ENCODE data around the gene EHMT1.

The EHMT1 gene

DNA sequence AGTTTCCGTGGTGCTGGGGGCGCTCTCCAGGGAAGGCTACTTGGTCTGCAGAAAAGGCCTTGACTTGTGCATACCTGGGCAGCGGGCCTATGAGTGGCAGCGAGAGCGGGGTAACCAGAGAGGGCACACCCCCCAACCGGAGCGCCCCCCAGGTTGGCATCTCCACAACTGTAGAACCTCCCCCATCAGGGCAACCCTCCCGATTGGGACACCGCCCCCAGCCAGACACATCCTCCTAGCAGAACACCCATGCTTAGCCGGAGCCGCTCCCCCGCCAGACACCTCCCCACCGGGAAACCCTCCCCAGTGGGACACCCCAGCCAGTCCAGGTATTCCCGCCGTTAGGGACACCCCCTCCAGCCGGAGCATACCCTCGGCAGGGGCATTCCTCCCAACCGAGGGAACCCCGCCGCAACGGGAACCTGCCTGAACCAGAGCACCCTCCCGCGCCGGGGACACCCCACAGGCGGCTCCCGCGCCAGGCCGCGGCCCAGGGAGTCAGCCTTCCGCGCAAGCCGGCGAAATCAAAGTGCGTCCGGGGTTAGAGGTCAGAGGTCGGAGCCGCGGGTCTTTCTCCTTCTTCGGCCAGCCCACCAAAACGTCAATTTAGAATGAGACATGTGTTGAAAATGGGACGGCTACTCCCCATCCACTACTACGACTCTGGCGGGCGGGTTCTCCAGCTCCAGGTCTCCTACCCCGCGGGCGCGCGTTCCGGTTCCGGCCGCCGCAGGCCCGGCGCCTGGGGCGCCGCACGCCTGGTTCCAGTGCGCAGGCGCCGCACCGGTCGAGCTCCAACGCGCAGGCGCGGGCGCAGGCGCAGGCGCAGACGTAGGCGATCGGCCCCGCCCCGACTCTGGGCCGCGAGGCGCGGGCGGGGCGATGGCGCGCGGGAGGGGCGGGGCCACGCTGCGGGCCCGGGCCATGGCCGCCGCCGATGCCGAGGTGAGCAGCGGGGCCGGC lies at the start of gene EHMT1:
Gene EHMT1 (plus strand): TSS at position 901 of the 963 bp plus-strand sequence. CDS start 24 bp downstream, at position 925.
- DNase-seq (ENCODE audit: low spot score): peak; percentile 92

DNA sequence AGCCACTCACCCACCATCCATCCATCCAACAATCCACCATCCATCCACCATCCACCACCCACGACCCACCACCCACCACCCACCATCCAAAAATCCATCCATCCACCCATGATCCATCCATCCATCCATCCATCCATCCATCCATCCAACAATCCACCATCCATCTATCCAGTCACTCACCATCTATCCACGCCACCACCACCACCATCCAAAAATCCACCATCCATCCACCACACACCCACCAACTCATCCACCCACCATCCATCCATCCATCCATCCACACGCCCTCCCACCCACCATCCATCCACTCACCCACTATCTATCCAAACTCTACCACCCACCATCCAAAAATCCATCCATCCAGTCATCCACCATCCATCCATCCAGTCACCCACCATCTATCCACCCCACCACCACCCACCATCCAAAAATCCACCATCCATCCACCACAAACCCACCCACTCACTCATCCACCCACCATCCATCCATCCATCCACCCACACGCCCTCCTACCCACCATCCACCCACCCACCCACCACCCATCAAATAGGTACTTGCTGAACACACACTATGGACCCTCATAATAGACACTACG lies 49.1 kb upstream of the EHMT1 start:
- no peak for DNase-seq (ENCODE audit: low spot score)

DNA sequence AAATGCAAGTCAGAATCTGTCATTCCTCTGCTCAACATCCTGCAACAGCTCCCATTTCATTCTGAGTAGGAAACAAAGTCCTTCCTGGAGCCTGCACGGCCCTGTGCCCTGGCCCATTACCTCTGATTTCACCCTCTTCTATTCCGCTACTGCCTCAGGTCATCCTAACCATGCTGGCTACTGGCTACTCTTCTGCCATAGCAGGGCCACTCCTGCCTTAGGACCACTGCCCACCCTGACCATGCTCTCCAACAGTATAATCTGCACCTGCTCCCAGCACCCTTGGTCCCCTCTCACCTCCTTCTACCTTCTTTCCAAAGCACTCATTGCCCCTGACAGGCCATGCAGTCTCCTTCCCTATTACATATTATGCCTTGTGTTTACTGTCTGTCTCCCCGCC lies 48.2 kb upstream of the EHMT1 start:
- no peak for DNase-seq (ENCODE audit: low spot score)

DNA sequence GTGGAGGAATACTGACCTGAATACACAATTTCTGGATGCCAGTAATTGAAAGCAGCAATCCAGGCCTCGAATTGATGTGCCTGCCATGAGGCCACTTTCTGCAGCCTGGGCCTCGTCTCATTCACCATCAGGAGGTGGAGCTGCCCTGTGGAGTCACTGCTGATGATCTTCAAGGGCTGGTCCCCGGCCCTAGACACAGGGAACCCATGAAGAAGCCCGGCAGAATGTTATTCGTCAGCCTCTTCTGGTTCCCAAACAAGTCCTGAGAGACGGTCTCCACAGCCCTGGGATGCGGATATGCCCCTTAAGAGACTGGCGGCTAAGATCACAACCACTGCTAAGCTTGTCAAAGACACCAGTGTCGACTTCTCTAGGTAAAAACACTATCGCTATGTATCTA lies 44.6 kb upstream of the EHMT1 start:
- no peak for DNase-seq (ENCODE audit: low spot score)

DNA sequence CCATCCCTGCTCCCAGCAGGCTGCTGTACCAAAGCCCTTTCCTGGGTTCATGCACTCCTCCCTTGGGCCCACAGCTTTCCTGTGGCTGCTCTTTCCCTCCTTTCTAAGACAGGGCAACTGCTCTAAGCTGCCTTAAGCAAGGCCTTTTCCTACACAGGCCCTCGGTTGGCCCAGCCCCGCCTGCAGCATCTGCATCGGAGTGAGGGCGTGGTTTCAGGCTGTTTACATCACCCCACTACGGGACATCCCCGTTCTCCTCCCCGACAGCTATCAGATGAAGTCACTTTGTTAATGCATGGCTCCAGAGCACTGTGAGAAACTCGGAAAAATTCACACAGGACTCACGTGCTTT lies 43.5 kb upstream of the EHMT1 start:
- DNase-seq (ENCODE audit: low spot score): peak; percentile 66

DNA sequence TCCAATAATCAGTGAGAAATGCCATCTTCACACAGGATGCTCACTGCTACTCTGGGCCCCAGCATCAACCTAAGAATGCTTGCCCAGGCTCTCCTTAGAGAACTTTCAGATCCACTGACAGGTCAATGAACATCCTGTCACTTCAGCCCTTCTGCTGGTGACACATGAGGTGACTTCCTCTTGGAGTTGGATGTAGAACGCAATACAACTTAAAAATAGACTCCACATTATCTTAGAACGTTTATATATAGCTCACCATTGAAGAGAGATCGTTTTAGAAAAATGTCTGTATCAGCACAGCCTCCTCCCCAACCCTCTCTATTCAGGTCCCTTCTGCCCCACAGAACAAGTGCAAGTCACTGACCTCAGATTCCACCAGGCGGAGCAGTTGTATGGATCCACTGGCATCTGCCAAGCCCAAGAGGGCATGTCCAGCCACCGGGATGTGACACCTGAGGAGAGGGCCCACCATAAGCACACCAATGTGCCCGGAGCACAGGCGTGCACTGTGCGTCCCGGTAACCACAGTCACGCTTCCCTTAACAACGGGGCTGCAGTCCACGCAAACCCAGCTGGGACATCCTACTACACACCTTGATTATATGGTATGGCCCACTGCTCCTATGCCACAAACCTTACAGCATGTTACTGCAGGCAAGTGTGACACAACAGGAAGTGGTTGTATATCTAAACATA lies 42.9 kb upstream of the EHMT1 start:
- no peak for DNase-seq (ENCODE audit: low spot score)

DNA sequence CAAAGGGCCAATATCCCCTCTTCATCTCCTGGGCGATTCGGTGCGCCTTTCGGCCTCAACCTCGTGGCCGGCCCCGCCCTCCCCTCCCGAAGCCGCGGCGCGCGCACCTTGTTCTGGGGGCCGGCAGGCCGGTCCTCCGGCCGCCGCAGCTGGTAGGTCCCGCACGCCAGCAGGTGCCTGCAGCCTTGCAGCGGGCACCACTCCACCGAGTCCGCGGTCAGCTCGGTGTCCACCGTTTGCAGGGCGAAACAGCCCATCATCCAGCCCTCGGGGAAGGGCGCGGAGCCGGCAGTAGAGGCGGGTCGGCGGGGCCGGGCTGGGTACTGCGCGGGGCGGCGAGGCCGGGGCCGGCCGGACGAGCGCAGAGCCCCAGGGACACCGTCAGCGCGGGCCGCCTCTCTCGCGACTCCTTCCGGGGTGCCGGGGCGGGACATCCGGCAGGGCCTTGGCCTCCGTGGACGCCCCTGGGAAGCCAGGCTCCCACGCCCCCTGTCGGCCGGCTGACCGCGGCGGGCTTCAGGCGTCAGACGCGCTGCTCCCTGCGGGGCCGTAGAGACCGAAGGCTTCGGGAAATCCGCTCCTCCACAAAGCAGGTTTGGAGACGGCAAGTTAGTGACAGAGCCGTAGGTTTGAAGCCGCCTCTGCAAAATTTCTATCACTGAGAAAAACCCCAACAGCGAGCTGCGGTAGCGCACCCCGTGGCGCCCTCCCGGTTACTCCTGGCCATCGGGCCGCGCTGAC lies 40.1 kb upstream of the EHMT1 start, which contains the start of gene DPH7:
Gene DPH7 (minus strand): TSS at position 408 of the 741 bp plus-strand sequence. CDS start 148 bp downstream, at position 260.
- peak; percentile 95 for DNase-seq (ENCODE audit: low spot score)

DNA sequence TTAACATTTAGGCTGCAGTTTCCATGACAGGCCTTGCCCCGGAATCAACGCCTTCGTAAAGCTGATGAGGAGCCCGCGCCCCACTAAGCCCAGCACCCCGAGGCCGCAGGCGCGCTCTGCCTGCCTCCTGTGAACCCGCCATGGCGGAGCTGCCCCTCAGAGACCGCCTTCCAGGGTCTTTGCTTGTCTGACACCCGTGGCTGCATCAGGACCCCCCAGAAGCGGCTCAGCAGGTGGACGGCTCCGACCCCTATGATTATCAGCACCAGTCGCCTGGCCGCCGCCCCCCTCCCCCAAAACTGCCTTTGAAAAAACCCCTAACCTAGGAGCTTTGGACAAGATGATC lies 39.6 kb upstream of the EHMT1 start:
- DNase-seq (ENCODE audit: low spot score): no peak

DNA sequence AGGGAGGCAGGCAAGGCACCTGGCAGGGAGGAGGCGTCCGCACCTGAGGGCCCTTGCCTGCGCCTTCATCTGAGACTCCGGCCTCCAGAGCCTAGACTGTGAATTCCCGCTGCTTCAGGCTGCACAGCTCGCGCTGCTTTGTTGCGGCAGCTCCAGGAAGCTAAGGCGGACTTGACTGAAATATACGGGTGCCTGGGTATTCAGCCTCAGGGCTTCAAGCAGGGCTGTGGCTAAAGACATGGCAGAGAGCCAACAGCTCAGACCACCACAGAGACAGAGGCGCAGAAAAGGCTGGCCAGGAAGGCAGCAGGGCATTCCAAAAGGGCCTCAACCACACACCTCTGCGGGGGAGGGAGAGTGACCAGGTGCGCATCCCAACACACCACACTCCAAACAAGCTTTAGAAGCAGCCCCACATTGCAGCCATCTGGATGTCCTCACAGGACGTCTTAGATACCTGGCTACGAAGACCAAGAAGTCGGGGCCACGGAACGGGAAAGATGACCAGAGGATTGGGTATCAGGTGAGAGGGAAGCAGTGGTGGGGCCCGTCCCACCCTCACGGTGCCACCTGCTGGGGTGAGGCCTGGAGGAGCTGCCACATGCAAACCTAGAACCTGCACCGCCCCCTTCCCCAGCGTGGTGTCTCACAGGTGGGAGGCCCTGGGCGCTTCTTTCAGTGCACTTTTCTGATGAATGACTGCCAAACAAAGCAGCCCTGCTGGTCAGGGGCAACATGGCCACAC lies 38.4 kb upstream of the EHMT1 start:
- no peak for DNase-seq (ENCODE audit: low spot score)

DNA sequence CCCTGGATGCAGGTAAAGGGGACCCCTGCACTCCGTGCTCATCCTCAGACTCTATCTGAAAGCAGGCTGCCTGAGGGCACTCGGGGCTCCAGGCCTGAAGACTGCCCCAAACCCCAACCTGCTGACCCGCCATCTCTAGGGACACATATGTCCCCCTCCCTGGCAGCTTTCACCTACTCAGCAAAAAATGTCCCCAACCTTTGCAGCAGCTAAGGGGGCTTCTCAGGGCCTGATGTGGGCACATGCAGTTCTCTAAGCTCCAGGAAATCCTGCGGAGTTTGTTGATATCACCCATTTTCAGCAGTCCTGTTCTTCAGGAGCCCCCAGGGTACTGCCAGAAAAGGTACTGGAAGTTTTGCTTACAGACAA lies 37.9 kb upstream of the EHMT1 start:
- DNase-seq (ENCODE audit: low spot score): no peak

DNA sequence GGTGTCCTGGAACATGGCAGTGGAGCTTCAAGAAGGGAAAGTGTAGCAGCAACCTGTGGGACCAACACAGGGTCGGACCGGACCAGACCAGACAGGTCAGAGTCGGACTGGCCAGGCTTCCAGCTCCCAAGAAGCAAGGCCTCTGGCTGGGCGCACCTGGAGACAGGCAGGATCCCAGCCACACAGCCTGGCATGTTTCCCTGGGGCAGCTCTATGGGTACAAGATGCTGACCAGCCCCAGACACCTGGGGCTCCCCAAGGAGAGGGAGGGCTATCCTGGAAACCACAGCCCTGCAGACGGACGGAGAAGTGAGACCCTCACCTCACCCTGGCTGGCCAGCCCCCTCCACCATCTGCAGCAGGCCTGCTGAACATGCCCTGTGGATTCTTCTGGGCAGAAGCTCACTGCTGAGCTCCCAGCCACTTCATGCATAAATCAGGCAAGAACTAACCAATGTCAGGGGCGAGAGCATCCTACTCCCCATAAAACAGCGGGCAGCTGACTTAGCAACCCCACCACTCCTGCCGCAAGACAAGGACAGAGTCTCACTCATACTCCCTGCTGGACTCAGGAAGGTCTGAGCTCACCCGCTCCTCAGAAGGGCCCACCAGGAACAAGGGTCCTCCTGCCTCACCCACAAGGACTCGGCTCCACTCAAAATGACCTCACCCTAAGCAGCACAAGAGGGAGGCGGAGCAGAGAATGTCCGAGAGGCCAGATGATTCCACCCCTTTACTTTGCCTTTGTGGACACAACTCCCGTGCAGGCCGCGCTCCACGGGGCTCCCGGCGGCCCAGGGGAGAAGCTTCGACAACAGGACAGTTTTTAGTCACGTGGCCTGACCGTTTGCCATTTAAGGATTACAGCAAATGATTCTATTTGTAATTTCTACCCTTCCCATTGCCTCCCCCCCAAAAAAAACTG lies 37.2 kb upstream of the EHMT1 start:
- no peak for DNase-seq (ENCODE audit: low spot score)

DNA sequence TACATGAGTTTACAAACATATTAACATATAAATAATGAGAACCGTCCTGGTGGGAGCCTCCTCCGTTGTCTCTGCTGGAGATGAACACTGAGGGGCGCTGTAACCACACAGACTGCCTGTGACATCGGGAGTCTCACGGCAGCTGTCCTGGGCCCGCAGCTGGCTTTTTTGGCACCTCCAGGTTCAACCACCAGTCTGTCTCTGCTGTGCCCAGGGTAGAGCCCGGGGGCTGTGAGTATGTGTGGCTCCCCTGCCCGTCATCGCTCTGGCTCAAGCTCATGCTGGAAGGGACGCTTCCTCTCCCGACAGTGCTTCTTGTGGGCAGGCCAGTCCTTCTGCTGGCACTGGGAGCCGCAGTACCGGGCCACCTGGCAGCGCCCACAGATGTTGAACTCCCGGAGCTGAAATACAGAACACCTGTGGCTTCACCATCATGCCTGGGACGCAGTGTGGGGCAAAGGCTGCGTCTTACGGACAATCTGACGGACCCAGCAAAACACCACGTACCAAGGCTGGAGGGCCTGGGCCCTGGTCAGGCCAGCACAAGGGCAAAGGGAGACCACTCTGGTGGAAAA lies 36.4 kb upstream of the EHMT1 start:
- peak; percentile 26 for DNase-seq (ENCODE audit: low spot score)

DNA sequence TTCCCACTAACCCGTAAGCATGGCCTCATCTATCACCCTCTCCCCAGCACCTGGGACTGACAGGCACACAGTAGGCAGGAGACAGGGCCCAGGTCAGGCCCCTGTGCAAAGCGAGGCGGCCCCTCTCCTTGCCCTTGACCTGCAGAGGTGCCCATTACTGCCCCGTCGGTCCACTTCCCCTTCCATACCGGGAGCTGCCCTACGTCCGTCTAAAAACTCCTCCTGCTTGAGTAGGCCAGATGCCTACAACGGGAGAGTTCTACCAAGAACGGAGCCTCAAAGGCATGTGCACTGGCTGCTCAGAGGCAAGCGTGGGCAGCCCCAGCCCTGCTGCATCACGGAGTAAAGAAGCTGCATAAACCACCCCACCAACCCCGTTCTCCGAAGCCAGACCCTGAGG lies 35.5 kb upstream of the EHMT1 start:
- no peak for DNase-seq (ENCODE audit: low spot score)

DNA sequence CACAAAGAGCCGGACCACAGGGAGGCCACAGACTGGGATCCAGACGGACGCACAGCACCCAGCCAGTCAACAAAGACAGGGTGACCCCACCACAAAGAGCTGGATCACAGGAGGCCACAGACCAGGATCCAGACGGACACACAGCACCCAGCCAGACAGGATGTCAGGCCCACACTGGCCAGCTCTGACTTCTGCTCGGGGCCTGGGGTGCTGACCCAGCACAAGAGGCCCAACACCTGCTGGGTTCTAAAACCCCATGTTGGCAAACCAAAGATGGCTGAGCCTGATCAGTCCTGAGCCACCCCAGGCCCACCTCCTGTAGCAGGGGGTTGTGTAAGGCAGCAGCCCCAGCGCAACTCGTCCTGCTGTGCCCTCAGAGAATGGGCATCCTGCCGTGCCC lies 34.8 kb upstream of the EHMT1 start:
- no peak for DNase-seq (ENCODE audit: low spot score)

DNA sequence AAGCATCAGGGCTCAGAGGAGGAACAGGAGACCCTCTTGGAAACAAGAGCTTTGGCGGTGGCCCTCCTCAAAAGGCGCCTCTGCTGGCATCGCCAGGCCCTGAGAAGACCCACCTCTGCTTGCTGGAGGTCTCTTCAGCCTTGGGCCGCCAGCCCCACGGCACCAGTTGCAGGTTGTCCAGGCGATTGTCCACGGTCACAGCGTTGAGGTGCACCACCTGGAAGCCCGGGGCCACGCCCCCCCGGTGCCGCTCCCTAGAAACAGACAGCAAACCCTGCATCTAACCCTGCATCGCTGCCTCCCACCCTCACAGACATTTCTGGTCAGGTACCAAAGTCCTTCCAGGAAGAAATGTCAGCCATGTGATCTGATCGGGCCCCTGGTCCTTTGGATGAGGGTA lies 32.0 kb upstream of the EHMT1 start:
- DNase-seq (ENCODE audit: low spot score): no peak

DNA sequence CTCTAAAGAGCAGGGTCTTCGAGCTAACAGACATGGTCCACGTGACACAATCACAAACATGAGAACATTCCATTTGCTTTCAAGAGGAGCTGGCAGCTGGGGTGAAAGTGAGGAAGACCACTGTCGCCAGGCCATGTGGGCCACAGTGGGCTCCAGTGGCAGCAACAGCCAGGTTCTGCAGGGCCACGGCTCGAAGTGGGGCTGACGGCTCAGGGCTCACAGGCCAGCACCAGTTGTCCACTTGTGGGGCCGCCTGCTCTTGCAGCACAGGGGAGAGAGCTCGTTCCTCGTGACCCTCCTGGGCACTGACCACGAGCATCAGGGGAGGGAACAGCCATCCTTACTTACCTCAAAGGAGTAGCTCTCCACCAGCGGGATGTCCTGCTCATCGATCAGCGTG lies 30.5 kb upstream of the EHMT1 start:
- DNase-seq (ENCODE audit: low spot score): no peak

DNA sequence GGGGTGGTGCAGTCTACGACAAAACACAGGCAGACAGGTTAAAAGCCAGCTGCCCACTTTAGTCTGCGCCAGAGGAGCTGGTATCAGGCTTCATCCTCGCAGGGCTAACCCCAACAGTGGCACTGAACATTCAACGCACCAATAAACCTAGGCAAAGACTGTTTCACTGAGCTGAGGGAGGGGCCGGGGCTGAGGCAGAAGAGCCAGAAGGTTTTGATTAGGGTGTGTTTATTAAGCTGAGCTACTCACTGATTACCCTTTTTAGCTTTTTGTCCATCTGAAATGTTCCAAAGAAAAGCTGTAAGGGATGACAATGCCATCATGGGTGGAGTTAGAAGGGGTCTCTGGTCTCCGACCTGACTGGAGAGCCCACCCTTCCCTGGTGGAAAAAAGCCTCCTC lies 29.9 kb upstream of the EHMT1 start:
- no peak for DNase-seq (ENCODE audit: low spot score)

DNA sequence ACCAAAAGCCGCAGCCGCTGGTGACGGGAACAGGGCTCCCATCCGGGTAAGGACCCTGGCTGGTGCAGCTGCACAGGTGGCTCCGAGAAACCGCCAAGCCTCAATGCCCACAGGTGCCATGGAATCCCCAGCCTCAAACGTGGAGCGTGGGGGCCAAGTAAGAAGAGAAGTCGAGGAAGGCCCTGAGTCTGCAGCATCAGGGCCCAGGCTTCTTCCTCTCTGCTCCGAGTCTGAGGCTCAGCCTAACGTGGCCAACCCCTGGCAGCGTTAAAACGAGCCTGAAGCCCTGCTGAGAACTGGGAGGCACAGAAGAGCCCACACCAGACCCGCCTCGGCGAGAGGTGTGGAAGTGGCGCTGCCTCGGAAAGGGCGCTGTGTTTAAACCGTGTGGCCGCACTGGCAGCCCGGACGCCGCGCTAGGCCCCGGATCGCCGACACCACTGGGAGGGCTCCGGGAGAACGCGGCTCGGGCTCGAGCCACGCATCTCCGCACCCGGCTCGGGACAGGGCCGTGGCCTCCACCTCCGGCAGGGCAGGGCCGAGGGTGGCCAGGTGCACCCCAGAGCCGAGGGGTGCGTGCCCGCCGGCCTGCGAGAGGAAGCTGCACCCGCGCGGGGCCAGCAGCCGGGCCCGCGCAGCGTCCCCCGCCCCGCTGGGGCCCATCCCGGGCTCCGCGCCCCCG lies 29.2 kb upstream of the EHMT1 start:
- no peak for DNase-seq (ENCODE audit: low spot score)

DNA sequence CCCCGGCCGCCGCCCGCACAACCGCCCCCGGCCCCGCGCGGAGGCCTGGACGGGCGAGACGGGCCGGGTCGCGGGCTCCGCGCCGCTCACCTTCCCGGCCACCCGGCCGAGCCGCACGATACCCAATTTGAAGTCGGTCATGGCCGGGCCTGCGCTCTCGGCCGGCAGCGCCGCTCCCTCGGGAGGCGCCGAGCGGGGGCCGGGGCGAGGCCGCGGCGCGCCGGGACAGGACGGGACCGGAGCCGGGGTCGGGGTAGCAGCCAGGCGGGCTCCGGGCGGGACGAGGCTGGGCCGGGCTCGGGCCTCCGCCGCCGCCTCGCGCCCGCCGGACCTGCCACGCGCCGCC lies 28.7 kb upstream of the EHMT1 start:
- DNase-seq (ENCODE audit: low spot score): no peak
